Gastrocnemius medialis (tissue), 4 donors: Measurements from ENCODE around the gene BPGM. TPM values are rescaled to one million over a fixed set of nuclear protein-coding genes. Genes with fewer than 3 reads are reported as not detected.
"Not testable (repeated sequence)": the region's sequence is repeated elsewhere in the genome, so short reads cannot be mapped to it uniquely, and the experiment has no call there.

Experiments
- ATAC-seq, 2 donors: fragments of 150-250 bp; one replicate each; pipeline ENCODE4 v1.9.1; 2016
- DNase-seq, 2 donors: peaks; one replicate each; pipeline ENCODE4 v3.0.0-alpha.2; 2019
- H3K27ac ChIP-seq, 4 donors: fragments of 200-600 bp; sonication (generic); 1 replicate in 1 of 4; 2 replicates in 3 of 4; pipeline ENCODE4 v1.5.1; 2016 to 2018; ENCODE audit warnings: mild to moderate bottlenecking in 2 of 4, moderate library complexity in 1 of 4
- H3K27me3 ChIP-seq, 3 donors: fragments of 200-600 bp; sonication (generic) in 2 of 3; 1 replicate in 1 of 3; 2 replicates in 2 of 3; pipeline versions ENCODE4 v1.5.1 to v1.6.0; 2016 to 2019; ENCODE audit warnings: mild to moderate bottlenecking in 1 of 3, moderate library complexity in 1 of 3
- H3K36me3 ChIP-seq, 2 donors: fragments of 200-600 bp; sonication (generic) in 1 of 2; one replicate each; pipeline ENCODE4 v1.5.1; 2017 to 2018
- H3K4me1 ChIP-seq, 2 donors: fragments of 200-600 bp; sonication (generic) in 1 of 2; one replicate each; pipeline ENCODE4 v1.5.1; 2016 to 2017; ENCODE audit warnings: mild to moderate bottlenecking in 2 of 2
- H3K4me3 ChIP-seq, 4 donors: fragments of 200-600 bp; sonication (generic) in 3 of 4; 1 replicate in 1 of 4; 2 replicates in 3 of 4; pipeline ENCODE4 v1.5.1; 2016 to 2019; ENCODE audit warnings: mild to moderate bottlenecking in 2 of 4
- H3K9me3 ChIP-seq, 3 donors: fragments of 200-600 bp; sonication (generic) in 2 of 3; 1 replicate in 1 of 3; 2 replicates in 2 of 3; pipeline ENCODE4 v1.5.1; 2016 to 2019
- POLR2A ChIP-seq, 2 donors: fragments of 450-650 bp; IDR thresholded peaks; one replicate each; pipeline ENCODE4 v1.6.1; 2017; ENCODE audit warnings: antibody characterized with exemption in 2 of 2, mild to moderate bottlenecking in 2 of 2, moderate library complexity in 2 of 2
- in situ Hi-C, 4 donors: fragments of 200-750 bp; cut with MboI; loops; one replicate each; pipeline versions ENCODE4 v1.15.0 to v1.8.0; 2017; ENCODE audit warnings: low sequenced_read_pairs in 4 of 4
- intact Hi-C: fragments of 100-400 bp; cut with DNase I; formaldehyde crosslinking; loops from one replicate; pipeline ENCODE4 v1.15.1; 2023; ENCODE audit warnings: low total_unique reads
- total RNA-seq, 4 donors: library from RNA; depleted of rRNA; stranded (reverse); fragments of >200 nt; gene quantifications; one replicate each; pipeline versions ENCODE4 v1.1.0 to v1.2.3, GENCODE V29; 2016
- TF ChIP-seq, protein P1 (sequence below), 5 experiments: fragments of 450-650 bp in 3 of 5; fragments of 200-600 bp in 2 of 5; sonication (generic) in 2 of 5; IDR thresholded peaks in 4 of 5; conservative IDR thresholded peaks in 1 of 5; 1 replicate in 4 of 5; 2 replicates in 1 of 5; pipeline ENCODE4 v1.5.1; 2016 to 2019; ENCODE audit warnings: antibody characterized with exemption in 5 of 5, mild to moderate bottlenecking in 3 of 5, moderate library complexity in 3 of 5

BPGM gene
- total RNA-seq, 4 donors from 2014 or later: 11.3 to 24.5 (median 13.6) TPM

- peaks cover 7 to 12% of the 10 kb centered on the region in 2 donors for H3K4me1 ChIP-seq
- intact Hi-C loops (no loop called here), in situ Hi-C loops (loop anchor here in 1 of 4 donors (25.0 kb wide), 1 partner anchor 525 kb away; no protein-coding TSS in a partner anchor)
- no peak overlapping the region for H3K4me3 ChIP-seq
- peaks cover 0 to 14% of the 10 kb centered on the region in 2 donors for H3K36me3 ChIP-seq
- no peak for DNase-seq
- no peaks in the 10 kb centered on the region for H3K9me3 ChIP-seq
- no peak overlapping the region for H3K27ac ChIP-seq
- no peak for ATAC-seq
- H3K27me3 ChIP-seq: no peaks in the 10 kb centered on the region
- no peak for TF ChIP-seq POLR2A (IDR thresholded peaks at IDR 0.05)
- TF ChIP-seq, protein P1, sequence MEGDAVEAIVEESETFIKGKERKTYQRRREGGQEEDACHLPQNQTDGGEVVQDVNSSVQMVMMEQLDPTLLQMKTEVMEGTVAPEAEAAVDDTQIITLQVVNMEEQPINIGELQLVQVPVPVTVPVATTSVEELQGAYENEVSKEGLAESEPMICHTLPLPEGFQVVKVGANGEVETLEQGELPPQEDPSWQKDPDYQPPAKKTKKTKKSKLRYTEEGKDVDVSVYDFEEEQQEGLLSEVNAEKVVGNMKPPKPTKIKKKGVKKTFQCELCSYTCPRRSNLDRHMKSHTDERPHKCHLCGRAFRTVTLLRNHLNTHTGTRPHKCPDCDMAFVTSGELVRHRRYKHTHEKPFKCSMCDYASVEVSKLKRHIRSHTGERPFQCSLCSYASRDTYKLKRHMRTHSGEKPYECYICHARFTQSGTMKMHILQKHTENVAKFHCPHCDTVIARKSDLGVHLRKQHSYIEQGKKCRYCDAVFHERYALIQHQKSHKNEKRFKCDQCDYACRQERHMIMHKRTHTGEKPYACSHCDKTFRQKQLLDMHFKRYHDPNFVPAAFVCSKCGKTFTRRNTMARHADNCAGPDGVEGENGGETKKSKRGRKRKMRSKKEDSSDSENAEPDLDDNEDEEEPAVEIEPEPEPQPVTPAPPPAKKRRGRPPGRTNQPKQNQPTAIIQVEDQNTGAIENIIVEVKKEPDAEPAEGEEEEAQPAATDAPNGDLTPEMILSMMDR (IDR thresholded peaks at IDR 0.05 in 4 of 5, conservative IDR thresholded peaks at IDR 0.05 in 1 of 5): no peak
These were observed 15.7 kb downstream of the BPGM start for GRCh38 chr7:134662166-134662870.

- Histone ChIP-seq H3K27me3 (no peaks in the 10 kb centered on the region), H3K27ac (no peak overlapping the region), H3K36me3 (peaks cover 0 to 14% of the 10 kb centered on the region in 2 donors), H3K9me3 (no peaks in the 10 kb centered on the region), H3K4me3 (no peak overlapping the region), H3K4me1 (peaks cover 7 to 15% of the 10 kb centered on the region in 2 donors)
- TF ChIP-seq, protein P1 (IDR thresholded peaks at IDR 0.05 in 4 of 5, conservative IDR thresholded peaks at IDR 0.05 in 1 of 5): no peak
- TF ChIP-seq POLR2A (IDR thresholded peaks at IDR 0.05): no peak
- ATAC-seq (no peak), DNase-seq (no peak)
- in situ Hi-C loops (loop anchor here in 1 of 4 donors (25.0 kb wide), 1 partner anchor 524 kb away; no protein-coding TSS in a partner anchor), intact Hi-C loops (no loop called here)
These were observed 16.2 kb downstream of the BPGM start for GRCh38 chr7:134662871-134663205.

- in situ Hi-C loops: loop anchor here in 1 of 4 donors (25.0 kb wide), 1 partner anchor 522 kb away; no protein-coding TSS in a partner anchor
- ATAC-seq, intact Hi-C loops: not testable (repeated sequence)
These were observed 18.4 kb downstream of the BPGM start for GRCh38 chr7:134665045-134665444.

DNA sequence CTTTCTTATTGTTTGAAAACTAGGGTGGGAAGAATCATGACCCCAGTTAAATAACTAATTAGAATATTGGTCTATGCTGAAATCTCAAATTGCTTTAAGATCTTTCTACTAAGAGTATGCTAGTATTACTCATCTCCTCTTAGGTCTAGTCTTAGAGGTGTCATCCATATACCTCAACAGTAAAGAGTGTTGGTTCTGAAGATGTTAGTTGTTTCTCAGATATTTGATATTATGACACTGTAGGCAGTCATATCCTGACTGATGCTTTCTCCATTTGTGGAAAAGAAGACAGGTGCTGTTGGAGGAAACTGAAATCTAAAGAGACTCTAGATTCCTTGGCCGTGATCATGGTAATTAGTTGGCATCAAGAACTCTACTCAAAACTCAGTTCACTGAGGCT is 21.2 kb downstream of the BPGM start:
- Histone ChIP-seq H3K4me1 (peaks cover 20 to 21% of the 10 kb centered on the region in 2 donors), H3K36me3 (no peaks in the 10 kb centered on the region), H3K27ac (no peak overlapping the region), H3K9me3 (no peaks in the 10 kb centered on the region), H3K27me3 (no peaks in the 10 kb centered on the region), H3K4me3 (no peak overlapping the region)
- no peak for ATAC-seq
- in situ Hi-C loops (loop anchor here in 1 of 4 donors (25.0 kb wide), 1 partner anchor 519 kb away; no protein-coding TSS in a partner anchor), intact Hi-C loops (no loop called here)
- TF ChIP-seq, protein P1 (IDR thresholded peaks at IDR 0.05 in 4 of 5, conservative IDR thresholded peaks at IDR 0.05 in 1 of 5): no peak
- TF ChIP-seq POLR2A (IDR thresholded peaks at IDR 0.05): no peak
- no peak for DNase-seq

More at GRCh38 chr7:134665045-134665444, 18.4 kb downstream of the BPGM start:
- not testable (repeated sequence) for H3K9me3 ChIP-seq, H3K4me3 ChIP-seq, H3K27ac ChIP-seq, DNase-seq, H3K27me3 ChIP-seq
- Histone ChIP-seq H3K36me3 (peaks cover 0 to 14% of the 10 kb centered on the region in 2 donors), H3K4me1 (peaks cover 15 to 17% of the 10 kb centered on the region in 2 donors)

DNA sequence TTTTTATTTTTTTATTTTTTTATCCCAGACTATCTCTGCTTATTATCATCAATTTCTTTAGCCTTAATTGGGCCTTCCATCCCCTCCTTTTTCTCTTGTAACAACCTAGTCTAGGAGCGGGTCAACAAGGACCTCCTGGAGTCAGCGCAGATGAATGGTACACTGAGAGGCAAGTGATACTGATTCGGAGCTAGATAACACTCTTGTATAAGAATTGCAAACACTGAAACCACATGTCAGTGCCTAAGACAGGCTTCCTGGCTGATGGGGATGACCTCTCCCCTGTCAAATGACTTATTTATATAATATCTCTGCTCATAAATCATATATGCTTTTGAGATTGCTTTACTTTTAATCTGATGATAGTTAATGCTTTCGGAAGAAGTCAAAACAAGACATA is 22.7 kb downstream of the BPGM start:
- no peak for DNase-seq
- no peaks in the 10 kb centered on the region for H3K27me3 ChIP-seq
- ATAC-seq: no peak
- intact Hi-C loops (no loop called here), in situ Hi-C loops (loop anchor here in 1 of 4 donors (25.0 kb wide), 1 partner anchor 518 kb away; no protein-coding TSS in a partner anchor)
- TF ChIP-seq, protein P1 (IDR thresholded peaks at IDR 0.05 in 4 of 5, conservative IDR thresholded peaks at IDR 0.05 in 1 of 5): no peak
- TF ChIP-seq POLR2A (IDR thresholded peaks at IDR 0.05): no peak
- no peaks in the 10 kb centered on the region for H3K36me3 ChIP-seq
- no peak overlapping the region for H3K4me3 ChIP-seq
- H3K9me3 ChIP-seq: no peaks in the 10 kb centered on the region
- peaks cover 20 to 21% of the 10 kb centered on the region in 2 donors for H3K4me1 ChIP-seq
- peak overlapping the region in 1 of 4 donors; percentile 0 for H3K27ac ChIP-seq
